GM13977 (cell line): Measurements from ENCODE around the gene FARP1.

Experiments
- DNase-seq: peaks from one replicate; pipeline ENCODE4 v3.0.0; 2012; ENCODE audit warnings: low spot score
- CTCF ChIP-seq: IDR thresholded peaks from 2 replicates; pipeline ENCODE4 v1.5.1; 2012; ENCODE audit warnings: mild to moderate bottlenecking, control low read depth; ENCODE audit not compliant: insufficient read depth; ENCODE audit errors: extremely low read depth, missing control alignments
- in situ Hi-C: fragments of 300-500 bp; cut with MboI; formaldehyde crosslinking; loops from one replicate; pipeline ENCODE4 v1.12.0; 2022; ENCODE audit warnings: low sequenced_read_pairs, low pct_unique_long_range_greater_than_20kb, mixed read lengths, inconsistent platforms; ENCODE audit not compliant: unreplicated experiment

Gene FARP1

GRCh38 chr13:98476106-98476505 lies 333.2 kb downstream of the FARP1 start:
- TF ChIP-seq CTCF = no peak
- in situ Hi-C loops = no loop called here
- peak; percentile 81 for DNase-seq

GRCh38 chr13:98476538-98476966 lies 333.7 kb downstream of the FARP1 start:
- TF ChIP-seq CTCF = no peak
- in situ Hi-C loops = no loop called here
- DNase-seq = peak; percentile 94

- no peak for TF ChIP-seq CTCF
- DNase-seq = no peak
- in situ Hi-C loops = no loop called here
Measured at GRCh38 chr13:98478189-98479129, 335.6 kb downstream of the FARP1 start.

- no peak for TF ChIP-seq CTCF
- in situ Hi-C loops = no loop called here
- no peak for DNase-seq
Measured at GRCh38 chr13:98479496-98480003, 336.7 kb downstream of the FARP1 start.

- in situ Hi-C loops = no loop called here
- no peak for TF ChIP-seq CTCF
- peak; percentile 69 for DNase-seq
Measured at GRCh38 chr13:98480915-98481877, 338.3 kb downstream of the FARP1 start.
